ENCODE measurements around the gene C2orf74. TPM values are rescaled to one million over a fixed set of nuclear protein-coding genes. Genes with fewer than 3 reads are reported as not detected.

Gene C2orf74
- total RNA-seq, 1 donor from 2014 or later: 18.3 TPM

DNA sequence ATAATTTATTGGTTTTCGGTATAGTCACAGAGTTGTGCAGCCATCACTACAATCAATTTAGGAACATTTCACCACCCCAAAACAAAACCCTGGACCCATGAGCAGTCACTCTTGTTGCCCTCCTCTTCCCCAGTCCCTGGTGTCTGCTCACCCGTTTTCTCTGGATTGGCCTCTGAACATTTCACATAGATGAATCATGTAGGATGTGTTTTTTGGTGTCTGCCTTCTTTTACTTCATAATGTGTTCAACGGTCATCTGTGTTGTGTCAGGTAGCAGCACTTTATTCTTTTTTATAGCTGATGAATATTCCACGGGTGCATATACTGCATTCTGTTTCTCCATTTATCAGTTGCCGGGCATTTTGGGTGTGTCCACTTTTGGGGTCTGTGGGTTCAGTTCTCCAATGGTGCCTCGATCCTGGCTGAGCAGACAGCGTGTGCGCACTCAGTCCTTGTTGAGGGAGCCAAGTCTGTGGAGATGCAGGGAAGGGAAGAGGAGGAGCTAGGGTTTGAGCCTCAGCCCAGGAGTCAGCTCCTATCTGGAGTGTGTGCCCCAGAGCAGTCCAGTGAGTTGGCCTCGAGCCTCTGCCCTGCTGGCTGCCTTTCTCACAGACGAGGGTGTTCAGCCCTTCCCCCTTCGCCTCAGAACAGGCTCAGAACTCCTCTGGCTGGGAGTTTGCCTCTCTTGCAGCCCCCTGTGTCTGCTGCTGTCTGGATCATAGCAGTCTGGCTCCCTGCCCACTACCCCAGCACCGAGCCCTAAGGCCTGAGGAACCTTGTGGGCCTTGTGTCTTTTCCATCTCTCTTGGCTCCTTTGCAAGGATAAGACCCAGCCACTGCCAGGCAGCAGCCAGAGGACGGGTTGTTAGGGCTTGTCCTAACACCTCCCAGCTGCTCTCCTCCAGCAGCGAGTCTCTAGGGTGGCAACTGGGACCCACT lies 18.0 kb downstream of the C2orf74 start:
- no peak overlapping the region for H3K4me3 ChIP-seq (ENCODE audit: low read depth, low read length)
- DNase-seq (ENCODE audit: low read depth): no peak
- TF ChIP-seq, protein P1, sequence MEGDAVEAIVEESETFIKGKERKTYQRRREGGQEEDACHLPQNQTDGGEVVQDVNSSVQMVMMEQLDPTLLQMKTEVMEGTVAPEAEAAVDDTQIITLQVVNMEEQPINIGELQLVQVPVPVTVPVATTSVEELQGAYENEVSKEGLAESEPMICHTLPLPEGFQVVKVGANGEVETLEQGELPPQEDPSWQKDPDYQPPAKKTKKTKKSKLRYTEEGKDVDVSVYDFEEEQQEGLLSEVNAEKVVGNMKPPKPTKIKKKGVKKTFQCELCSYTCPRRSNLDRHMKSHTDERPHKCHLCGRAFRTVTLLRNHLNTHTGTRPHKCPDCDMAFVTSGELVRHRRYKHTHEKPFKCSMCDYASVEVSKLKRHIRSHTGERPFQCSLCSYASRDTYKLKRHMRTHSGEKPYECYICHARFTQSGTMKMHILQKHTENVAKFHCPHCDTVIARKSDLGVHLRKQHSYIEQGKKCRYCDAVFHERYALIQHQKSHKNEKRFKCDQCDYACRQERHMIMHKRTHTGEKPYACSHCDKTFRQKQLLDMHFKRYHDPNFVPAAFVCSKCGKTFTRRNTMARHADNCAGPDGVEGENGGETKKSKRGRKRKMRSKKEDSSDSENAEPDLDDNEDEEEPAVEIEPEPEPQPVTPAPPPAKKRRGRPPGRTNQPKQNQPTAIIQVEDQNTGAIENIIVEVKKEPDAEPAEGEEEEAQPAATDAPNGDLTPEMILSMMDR (IDR thresholded peaks at IDR 0.05; ENCODE audit: insufficient read depth, low read length, poor library complexity, severe bottlenecking): no peak
- no peaks in the 10 kb centered on the region for H3K27me3 ChIP-seq (ENCODE audit: control insufficient read depth, insufficient read depth, low read length)
- H3K36me3 ChIP-seq (ENCODE audit: control insufficient read depth, insufficient read depth, low read length): peaks cover 1% of the 10 kb centered on the region

GRCh38 chr2:61180686-61181085 lies 18.7 kb downstream of the C2orf74 start:
- Histone ChIP-seq H3K27me3 (ENCODE audit: control insufficient read depth, insufficient read depth, low read length) (no peaks in the 10 kb centered on the region), H3K36me3 (ENCODE audit: control insufficient read depth, insufficient read depth, low read length) (peaks cover 1% of the 10 kb centered on the region), H3K4me3 (ENCODE audit: low read depth, low read length) (no peak overlapping the region)
- TF ChIP-seq, protein P1 (IDR thresholded peaks at IDR 0.05; ENCODE audit: insufficient read depth, low read length, poor library complexity, severe bottlenecking): no peak
- no peak for DNase-seq (ENCODE audit: low read depth)

- Histone ChIP-seq H3K4me3 (ENCODE audit: low read depth, low read length) (no peak overlapping the region), H3K27me3 (ENCODE audit: control insufficient read depth, insufficient read depth, low read length) (no peaks in the 10 kb centered on the region), H3K36me3 (ENCODE audit: control insufficient read depth, insufficient read depth, low read length) (peaks cover 1% of the 10 kb centered on the region)
- TF ChIP-seq, protein P1 (IDR thresholded peaks at IDR 0.05; ENCODE audit: insufficient read depth, low read length, poor library complexity, severe bottlenecking): no peak
- DNase-seq (ENCODE audit: low read depth): no peak
These were observed 19.5 kb downstream of the C2orf74 start for GRCh38 chr2:61181382-61182058.

DNA sequence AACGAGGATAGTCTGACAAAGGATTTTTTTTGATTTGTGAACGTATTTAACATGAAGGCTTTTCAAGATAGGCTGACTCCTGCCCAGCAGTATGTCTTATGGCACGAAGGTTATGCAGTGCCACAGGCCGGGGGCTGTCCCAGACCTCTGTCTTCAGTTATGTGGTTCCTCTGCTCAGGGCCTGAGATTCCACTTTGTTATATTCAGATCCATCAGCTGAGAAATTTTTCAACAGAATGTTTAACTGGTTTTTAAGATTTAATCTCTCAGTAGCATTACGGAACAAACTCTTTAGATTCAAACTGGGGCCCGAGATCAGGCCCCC lies 20.0 kb downstream of the C2orf74 start:
- peaks cover 1% of the 10 kb centered on the region for H3K36me3 ChIP-seq (ENCODE audit: control insufficient read depth, insufficient read depth, low read length)
- TF ChIP-seq, protein P1 (IDR thresholded peaks at IDR 0.05; ENCODE audit: insufficient read depth, low read length, poor library complexity, severe bottlenecking): no peak
- H3K27me3 ChIP-seq (ENCODE audit: control insufficient read depth, insufficient read depth, low read length): no peaks in the 10 kb centered on the region
- DNase-seq (ENCODE audit: low read depth): no peak
- H3K4me3 ChIP-seq (ENCODE audit: low read depth, low read length): no peak overlapping the region

DNA sequence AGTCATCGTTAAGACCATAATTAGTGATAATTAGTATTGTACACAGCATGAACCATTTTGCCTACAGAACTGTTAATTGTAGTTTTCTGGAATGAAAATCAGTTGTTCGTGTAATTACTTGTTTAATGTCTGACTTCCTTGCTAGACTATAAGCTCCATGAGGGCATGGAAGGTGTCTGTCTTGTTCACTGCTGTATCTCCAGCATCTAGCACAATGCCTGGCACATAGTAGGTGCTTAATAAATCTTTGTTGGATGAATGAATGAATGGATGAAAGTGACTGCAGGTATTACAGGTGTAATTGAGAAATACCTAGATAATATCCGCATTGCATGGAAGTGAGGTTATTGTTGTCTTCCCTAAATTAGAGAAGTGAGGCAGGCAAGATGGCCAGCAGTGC lies 21.8 kb downstream of the C2orf74 start:
- H3K4me3 ChIP-seq (ENCODE audit: low read depth, low read length): no peak overlapping the region
- no peak for DNase-seq (ENCODE audit: low read depth)
- H3K27me3 ChIP-seq (ENCODE audit: control insufficient read depth, insufficient read depth, low read length): no peaks in the 10 kb centered on the region
- TF ChIP-seq, protein P1 (IDR thresholded peaks at IDR 0.05; ENCODE audit: insufficient read depth, low read length, poor library complexity, severe bottlenecking): no peak
- peaks cover 1% of the 10 kb centered on the region for H3K36me3 ChIP-seq (ENCODE audit: control insufficient read depth, insufficient read depth, low read length)

Measured in kidney epithelial cell (primary cell).